GM12892 (cell line): Measurements from ENCODE around the gene KL.

Source experiments
- DNase-seq: peaks from one replicate; pipeline ENCODE4 v3.0.0; 2011; ENCODE audit not compliant: insufficient read length
- FAIRE-seq: peaks from 2 replicates; lab custom pipeline; 2011; peaks lifted over from hg19 to GRCh38; lab: Jason Lieb, UNC
- POLR2A ChIP-seq: IDR thresholded peaks from 2 replicates; pipeline ENCODE4 v1.6.1; 2011; ENCODE audit warnings: low read depth, low read length, control low read depth
- POLR2AphosphoS5 ChIP-seq: IDR thresholded peaks from 2 replicates; pipeline ENCODE4 v1.6.1; 2011; ENCODE audit warnings: low read depth, low read length, control low read depth
- TAF1 ChIP-seq: IDR thresholded peaks from 2 replicates; pipeline ENCODE4 v1.6.1; 2011; ENCODE audit warnings: low read depth, mild to moderate bottlenecking, control low read depth, low read length, borderline replicate concordance

The KL gene

GRCh38 chr13:33090755-33091414, 74.7 kb downstream of the KL start:
- no peak for TF ChIP-seq POLR2A
- no peak for TF ChIP-seq POLR2AphosphoS5
- no peak for DNase-seq
- no peak for FAIRE-seq

DNA sequence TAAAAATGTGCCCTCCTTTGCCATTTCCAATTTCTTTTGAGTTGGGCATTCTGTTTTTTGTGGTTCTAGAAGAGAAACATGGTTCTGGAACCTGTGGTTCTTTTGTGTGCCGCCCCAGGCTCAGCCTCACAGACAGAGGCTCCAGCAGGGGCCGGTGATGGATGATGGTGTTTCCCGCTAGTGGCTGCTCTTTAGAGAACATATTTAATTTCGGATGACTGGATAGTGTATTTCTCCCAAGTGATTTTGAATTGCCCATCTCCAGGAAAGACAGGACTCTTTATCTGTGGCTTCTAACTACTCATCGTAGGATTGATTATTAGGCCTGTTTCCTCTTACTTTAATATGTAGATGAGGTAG, 75.2 kb downstream of the KL start:
- TF ChIP-seq POLR2AphosphoS5, result no peak
- TF ChIP-seq TAF1, result no peak
- no peak for TF ChIP-seq POLR2A
- FAIRE-seq, result no peak
- no peak for DNase-seq

GRCh38 chr13:33092073-33092987, 76.1 kb downstream of the KL start:
- FAIRE-seq (no peak), DNase-seq (no peak)
- TF ChIP-seq POLR2AphosphoS5 (no peak), POLR2A (no peak), TAF1 (no peak)

DNA sequence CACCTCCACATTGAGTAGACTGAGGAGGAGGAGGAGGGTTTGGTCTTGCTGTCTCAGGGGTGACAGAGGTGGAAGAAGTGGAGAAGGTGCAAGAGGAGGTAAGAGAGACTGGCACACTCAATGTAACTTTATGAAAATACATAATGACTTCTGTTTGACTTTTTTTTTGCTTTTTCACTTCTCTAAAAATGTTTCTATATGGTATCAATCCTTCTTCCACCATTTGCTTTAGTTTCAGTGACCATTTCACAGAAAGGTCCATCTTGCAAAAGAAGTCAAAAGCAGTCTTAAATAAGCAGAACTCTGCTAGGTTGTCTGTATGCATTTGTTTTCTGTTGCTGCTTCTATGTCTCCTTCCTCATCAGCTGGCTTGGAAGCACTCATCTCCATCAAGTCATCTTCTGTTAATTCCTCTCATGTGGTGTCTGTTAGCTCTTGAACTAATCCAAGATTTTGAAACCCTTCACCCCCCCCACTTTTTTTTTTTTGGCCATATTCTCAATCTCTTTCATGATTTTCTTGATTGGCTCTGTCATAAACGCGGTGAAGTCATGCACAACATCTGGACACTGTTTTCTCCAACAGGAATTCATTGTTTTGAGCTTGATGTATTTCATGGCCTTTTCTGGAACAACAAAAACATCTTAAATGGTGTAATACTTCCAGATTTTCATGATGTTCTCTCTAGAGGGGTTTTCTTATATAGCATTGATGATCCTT, 80.8 kb downstream of the KL start:
- TF ChIP-seq TAF1, result no peak
- DNase-seq (no peak), FAIRE-seq (no peak)

DNA sequence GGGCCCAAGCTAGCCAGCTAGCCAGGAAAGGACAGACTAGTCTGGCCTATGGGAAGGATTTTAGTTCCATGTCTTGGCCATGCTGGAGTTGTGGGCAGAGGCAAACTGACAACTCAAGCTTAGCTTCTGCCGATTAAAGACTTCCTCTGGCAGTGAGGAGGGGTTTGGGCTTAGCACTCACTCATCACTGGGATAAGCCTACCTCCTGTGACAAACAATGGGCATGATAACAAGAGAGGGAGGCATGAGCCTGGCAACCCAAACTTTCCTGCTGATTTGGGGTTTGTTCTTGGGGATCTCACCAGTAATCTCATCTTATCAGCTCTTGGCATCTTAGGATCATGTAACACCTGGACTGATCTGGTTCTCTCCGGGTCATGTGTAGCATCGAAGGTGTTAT, 83.6 kb downstream of the KL start:
- TF ChIP-seq TAF1, result no peak
- TF ChIP-seq POLR2A, result no peak
- TF ChIP-seq POLR2AphosphoS5, result no peak
- DNase-seq (no peak), FAIRE-seq (no peak)

- DNase-seq, result no peak
- TF ChIP-seq POLR2A (no peak), TAF1 (no peak), POLR2AphosphoS5 (no peak)
- no peak for FAIRE-seq
Observed at GRCh38 chr13:33100886-33101285, 84.7 kb downstream of the KL start.

DNA sequence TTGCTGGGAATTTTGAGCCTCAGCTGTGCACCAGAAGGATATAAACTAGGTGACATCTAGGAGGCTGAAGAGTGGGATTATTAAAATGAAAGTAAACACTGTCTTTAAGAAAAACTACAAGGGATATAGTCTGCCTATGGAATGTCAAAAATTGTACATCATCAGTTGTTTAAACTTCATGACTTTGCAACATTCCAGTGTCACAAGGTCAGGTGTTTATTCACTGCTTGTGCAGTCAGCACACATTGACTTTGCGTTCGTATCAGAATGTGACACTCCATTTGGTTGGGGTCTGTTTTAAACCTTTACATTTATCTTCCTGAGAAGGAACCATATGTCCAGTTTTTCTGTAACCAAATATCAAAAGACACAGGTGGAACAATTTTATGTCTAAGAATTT, 85.6 kb downstream of the KL start:
- no peak for DNase-seq
- no peak for FAIRE-seq
- no peak for TF ChIP-seq POLR2AphosphoS5
- TF ChIP-seq POLR2A, result no peak
- no peak for TF ChIP-seq TAF1

- no peak for FAIRE-seq
- TF ChIP-seq POLR2AphosphoS5, result no peak
- TF ChIP-seq POLR2A, result no peak
- no peak for TF ChIP-seq TAF1
- DNase-seq, result no peak
Observed at GRCh38 chr13:33103457-33103856, 87.2 kb downstream of the KL start.

GRCh38 chr13:33105387-33106005, 89.3 kb downstream of the KL start:
- DNase-seq (no peak), FAIRE-seq (peak; percentile 42)
- no peak for TF ChIP-seq POLR2AphosphoS5
- no peak for TF ChIP-seq TAF1
- no peak for TF ChIP-seq POLR2A

- TF ChIP-seq TAF1 (no peak), POLR2AphosphoS5 (no peak), POLR2A (no peak)
- DNase-seq (no peak), FAIRE-seq (peak; percentile 69)
Observed at GRCh38 chr13:33106656-33107360, 90.6 kb downstream of the KL start.

DNA sequence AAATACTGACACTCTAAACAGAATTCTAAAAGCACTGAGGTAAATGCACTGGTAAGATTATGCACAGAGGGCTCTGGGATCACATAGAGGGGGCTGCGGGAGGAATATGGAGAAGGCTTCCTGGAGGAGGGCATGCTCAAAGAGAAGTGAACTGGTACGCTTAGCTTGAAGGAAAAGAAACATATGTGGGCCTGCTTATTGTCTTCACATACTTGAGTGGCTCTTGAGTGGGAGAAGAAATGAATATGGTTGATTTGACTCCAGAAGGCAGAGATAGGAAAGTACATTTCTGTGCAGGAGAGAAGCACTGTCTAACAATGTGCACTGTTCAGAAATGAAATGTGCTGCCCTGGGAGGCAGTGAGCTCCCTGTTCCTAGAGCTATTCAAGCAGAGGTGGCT, 91.1 kb downstream of the KL start:
- TF ChIP-seq POLR2AphosphoS5, result no peak

More for the DNA sequence above, 91.1 kb downstream of the KL start:
- DNase-seq (no peak), FAIRE-seq (peak; percentile 51)
